Amniotic epithelial cell (primary cell): Measurements from ENCODE around the gene RASSF1.
"Not testable (repeated sequence)": the region's sequence is repeated elsewhere in the genome, so short reads cannot be mapped to it uniquely, and the experiment has no call there.

Experiments used
- DNase-seq: peaks from one replicate; pipeline ENCODE4 v3.0.0-alpha.2; 2010; ENCODE audit warnings: low read depth

RASSF1 gene

DNA sequence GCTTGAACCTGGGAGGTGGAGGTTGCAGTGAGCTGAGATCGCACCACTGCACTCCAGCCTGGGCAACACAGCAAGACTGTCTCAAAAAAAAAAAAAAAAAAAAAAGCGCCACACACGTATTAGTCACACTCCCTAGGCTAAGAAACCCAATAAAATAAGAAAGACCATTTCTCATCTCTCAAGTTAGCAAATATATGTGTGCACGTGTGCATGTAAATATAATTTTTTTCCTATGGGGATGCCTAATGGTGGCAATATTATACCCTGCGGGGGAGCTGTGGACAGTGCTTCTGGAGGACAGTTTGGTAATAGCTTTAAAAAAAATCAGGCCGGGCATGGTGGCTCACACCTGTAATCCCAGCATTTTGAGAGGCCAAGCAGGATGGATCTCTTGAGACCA lies 56.5 kb downstream of the RASSF1 start:
- DNase-seq = not testable (repeated sequence)
